A673 (cell line): ENCODE measurements around the gene EDEM2. TPM values are rescaled to one million over a fixed set of nuclear protein-coding genes. Genes with fewer than 3 reads are reported as not detected.

ENCODE experiments used
- BruUV-seq: library from RNA; stranded (reverse); fragments of 400-500 nt; replicated peaks from 2 replicates; lab custom pipeline; 2021; lab: Mats Ljungman, UMichigan
- CTCF ChIA-PET: fragments of 300-600 bp; sonication (Branson Sonifier 250); formaldehyde crosslinking; loops from one replicate; lab custom pipeline; 2022; ENCODE audit warnings: antibody characterized with exemption; lab: Charles Lee
- POLR2A ChIA-PET: fragments of 300-600 bp; sonication (Branson Sonifier 250); formaldehyde crosslinking; loops from one replicate; lab custom pipeline; 2022; ENCODE audit warnings: antibody characterized with exemption; ENCODE audit not compliant: low non-redundant PET; lab: Charles Lee
- DNase-seq: peaks from one replicate; pipeline ENCODE4 v3.0.0-alpha.2; 2015; ENCODE audit warnings: low spot score
- H3K27ac ChIP-seq: fragments of 200-600 bp; sonication (generic); 2 replicates; pipeline ENCODE4 v1.5.1; 2016; ENCODE audit warnings: mixed run types, low read depth, mild to moderate bottlenecking, mixed read lengths, antibody characterized with exemption, low read length; ENCODE audit not compliant: poor library complexity, severe bottlenecking
- H3K27me3 ChIP-seq: fragments of 200-600 bp; sonication (generic); replicated peaks from 2 replicates; pipeline ENCODE4 v1.6.1; 2017; ENCODE audit warnings: mixed run types, low read depth, mild to moderate bottlenecking, mixed read lengths, antibody characterized with exemption, low read length; ENCODE audit not compliant: insufficient read depth, poor library complexity
- H3K36me3 ChIP-seq: fragments of 200-600 bp; sonication (generic); 2 replicates; pipeline ENCODE4 v1.6.1; 2016; ENCODE audit warnings: mixed run types, mild to moderate bottlenecking, mixed read lengths, antibody characterized with exemption, low read length; ENCODE audit not compliant: insufficient read depth, poor library complexity, severe bottlenecking
- H3K4me1 ChIP-seq: fragments of 200-600 bp; sonication (generic); 2 replicates; pipeline ENCODE4 v1.6.1; 2017; ENCODE audit warnings: mixed run types, mild to moderate bottlenecking, mixed read lengths, antibody characterized with exemption, low read length; ENCODE audit not compliant: insufficient read depth, poor library complexity, severe bottlenecking
- H3K4me3 ChIP-seq: fragments of 200-600 bp; sonication (generic); 2 replicates; pipeline ENCODE4 v1.5.1; 2016; ENCODE audit warnings: low read depth, mixed run types, mild to moderate bottlenecking, mixed read lengths, low read length; ENCODE audit not compliant: poor library complexity, severe bottlenecking
- H3K9me3 ChIP-seq: fragments of 200-600 bp; sonication (generic); 2 replicates; pipeline ENCODE4 v1.6.1; 2016; ENCODE audit warnings: mixed run types, low read depth, mild to moderate bottlenecking, mixed read lengths, antibody characterized with exemption, low read length; ENCODE audit not compliant: poor library complexity, severe bottlenecking
- EZH2 ChIP-seq: fragments of 200-600 bp; sonication (generic); IDR thresholded peaks from 2 replicates; pipeline ENCODE4 v1.6.1; 2017; ENCODE audit warnings: borderline replicate concordance, low read depth, mild to moderate bottlenecking, mixed read lengths, antibody characterized with exemption, low read length; ENCODE audit not compliant: poor library complexity, severe bottlenecking
- intact Hi-C: fragments of 100-400 bp; cut with micrococcal nuclease; formaldehyde crosslinking; loops from one replicate; pipeline ENCODE4 v1.10.0; 2022; ENCODE audit not compliant: unreplicated experiment
- total RNA-seq: library from RNA; stranded (reverse); gene quantifications from 2 replicates; pipeline ENCODE4 v1.2.3, GENCODE V29; 2021
- TF ChIP-seq, protein P1 (sequence below): fragments of 300-800, 200-600 bp; sonication (generic); conservative IDR thresholded peaks from 2 replicates; pipeline ENCODE4 v1.5.1; 2017; ENCODE audit warnings: low read depth, mild to moderate bottlenecking, antibody characterized with exemption, low read length, moderate library complexity, mixed read lengths

The EDEM2 gene
- total RNA-seq, 1 experiment from 2014 or later = 13.6 TPM

DNA sequence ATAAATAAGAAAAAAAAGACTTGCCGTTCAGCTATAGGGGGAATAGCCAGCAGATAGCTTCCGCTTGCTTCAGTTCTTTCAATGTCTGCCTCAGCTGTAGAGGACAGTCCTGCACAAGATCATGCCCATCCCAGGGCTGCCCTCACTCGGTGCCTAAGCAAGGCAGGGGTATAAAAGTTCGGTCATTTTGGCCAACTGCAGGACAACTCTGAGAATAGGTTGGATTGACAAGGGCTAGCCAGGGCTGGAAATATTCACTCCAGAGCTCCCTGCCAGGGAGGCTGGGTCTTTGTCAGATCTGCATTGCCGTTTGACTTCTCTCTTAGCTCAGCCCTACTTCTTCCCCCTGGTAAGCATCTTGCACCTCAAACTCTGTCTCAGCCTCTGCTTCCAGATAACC lies 33.1 kb upstream of the EDEM2 start:
- H3K27ac ChIP-seq = no peak overlapping the region
- TF ChIP-seq, protein P1, sequence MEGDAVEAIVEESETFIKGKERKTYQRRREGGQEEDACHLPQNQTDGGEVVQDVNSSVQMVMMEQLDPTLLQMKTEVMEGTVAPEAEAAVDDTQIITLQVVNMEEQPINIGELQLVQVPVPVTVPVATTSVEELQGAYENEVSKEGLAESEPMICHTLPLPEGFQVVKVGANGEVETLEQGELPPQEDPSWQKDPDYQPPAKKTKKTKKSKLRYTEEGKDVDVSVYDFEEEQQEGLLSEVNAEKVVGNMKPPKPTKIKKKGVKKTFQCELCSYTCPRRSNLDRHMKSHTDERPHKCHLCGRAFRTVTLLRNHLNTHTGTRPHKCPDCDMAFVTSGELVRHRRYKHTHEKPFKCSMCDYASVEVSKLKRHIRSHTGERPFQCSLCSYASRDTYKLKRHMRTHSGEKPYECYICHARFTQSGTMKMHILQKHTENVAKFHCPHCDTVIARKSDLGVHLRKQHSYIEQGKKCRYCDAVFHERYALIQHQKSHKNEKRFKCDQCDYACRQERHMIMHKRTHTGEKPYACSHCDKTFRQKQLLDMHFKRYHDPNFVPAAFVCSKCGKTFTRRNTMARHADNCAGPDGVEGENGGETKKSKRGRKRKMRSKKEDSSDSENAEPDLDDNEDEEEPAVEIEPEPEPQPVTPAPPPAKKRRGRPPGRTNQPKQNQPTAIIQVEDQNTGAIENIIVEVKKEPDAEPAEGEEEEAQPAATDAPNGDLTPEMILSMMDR = no peak
- no peak for TF ChIP-seq EZH2
- ChIA-PET CTCF (no interaction called here), POLR2A (interaction anchor here (0.6 kb wide), 1 partner anchor 14 kb away, joined by 21 read pairs; no protein-coding TSS in a partner anchor)
- H3K4me1 ChIP-seq = no peaks in the 10 kb centered on the region
- no peak overlapping the region for H3K4me3 ChIP-seq
- DNase-seq = no peak
- H3K36me3 ChIP-seq = no peaks in the 10 kb centered on the region
- no peaks in the 10 kb centered on the region for H3K9me3 ChIP-seq
- peaks cover 9% of the 10 kb centered on the region for H3K27me3 ChIP-seq
- BruUV-seq = no TSS peak
- intact Hi-C loops = no loop called here

- Histone ChIP-seq H3K27ac (no peak overlapping the region), H3K27me3 (peaks cover 9% of the 10 kb centered on the region), H3K4me3 (no peak overlapping the region), H3K36me3 (no peaks in the 10 kb centered on the region), H3K9me3 (no peaks in the 10 kb centered on the region), H3K4me1 (no peaks in the 10 kb centered on the region)
- TF ChIP-seq, protein P1 = no peak
- no peak for TF ChIP-seq EZH2
- no TSS peak for BruUV-seq
- CTCF ChIA-PET = interaction anchor here (0.5 kb wide), 1 partner anchor 83 kb away, joined by 4 read pairs; no protein-coding TSS in a partner anchor
- no peak for DNase-seq
- POLR2A ChIA-PET = interaction anchor here (0.7 kb wide), 1 partner anchor 63 kb away, joined by 12 read pairs; no protein-coding TSS in a partner anchor
- intact Hi-C loops = no loop called here
Observed at GRCh38 chr20:35179292-35180212, 32.4 kb upstream of the EDEM2 start.

DNA sequence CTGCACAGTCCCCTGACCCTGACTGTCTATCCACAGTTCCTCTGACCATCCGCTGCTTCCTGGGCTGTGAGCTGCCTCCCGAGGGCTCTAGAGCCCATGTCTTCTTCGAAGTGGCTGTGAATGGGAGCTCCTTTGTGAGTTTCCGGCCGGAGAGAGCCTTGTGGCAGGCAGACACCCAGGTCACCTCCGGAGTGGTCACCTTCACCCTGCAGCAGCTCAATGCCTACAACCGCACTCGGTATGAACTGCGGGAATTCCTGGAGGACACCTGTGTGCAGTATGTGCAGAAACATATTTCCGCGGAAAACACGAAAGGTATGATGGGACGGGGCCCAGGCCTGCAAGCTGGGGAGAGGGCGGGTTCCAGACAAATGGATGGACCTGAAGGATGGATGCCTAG lies 29.0 kb upstream of the EDEM2 start:
- ChIA-PET CTCF (interaction anchor here (1.2 kb wide), 1 partner anchor 31 kb away, joined by 3 read pairs; no protein-coding TSS in a partner anchor), POLR2A (no interaction called here)
- no TSS peak for BruUV-seq
- Histone ChIP-seq H3K4me1 (no peaks in the 10 kb centered on the region), H3K27me3 (no peaks in the 10 kb centered on the region), H3K9me3 (no peaks in the 10 kb centered on the region), H3K27ac (no peak overlapping the region), H3K36me3 (no peaks in the 10 kb centered on the region), H3K4me3 (no peak overlapping the region)
- intact Hi-C loops = no loop called here
- TF ChIP-seq, protein P1 = no peak
- no peak for TF ChIP-seq EZH2
- DNase-seq = no peak
